Fibroblast of lung (primary cell): ENCODE measurements around the gene ITPR2. TPM values are rescaled to one million over a fixed set of nuclear protein-coding genes. Genes with fewer than 3 reads are reported as not detected.

Experiments used
- DNase-seq, 2 donors: peaks; one replicate each; pipeline versions ENCODE4 v3.0.0 to v3.0.0-alpha.2; 2010; ENCODE audit warnings: low read depth in 2 of 2
- H2AFZ ChIP-seq: 2 replicates; pipeline ENCODE4 v1.5.1; 2012; ENCODE audit warnings: low read length, control low read depth, inconsistent platforms
- H3K27ac ChIP-seq: 2 replicates; pipeline ENCODE4 v1.5.1; 2011; ENCODE audit warnings: low read length, control low read depth; ENCODE audit not compliant: insufficient read depth
- H3K27me3 ChIP-seq: 2 replicates; pipeline ENCODE4 v1.5.1; 2011; ENCODE audit warnings: mild to moderate bottlenecking, low read length; ENCODE audit not compliant: control insufficient read depth, insufficient read depth
- H3K36me3 ChIP-seq: 2 replicates; pipeline ENCODE4 v1.5.1; 2011; ENCODE audit warnings: low read length; ENCODE audit not compliant: control insufficient read depth, insufficient read depth
- H3K4me1 ChIP-seq: 2 replicates; pipeline ENCODE4 v1.5.1; 2011; ENCODE audit warnings: low read length; ENCODE audit not compliant: control insufficient read depth, insufficient read depth; ENCODE audit errors: extremely low read depth
- H3K4me2 ChIP-seq: 2 replicates; pipeline ENCODE4 v1.5.1; 2011; ENCODE audit warnings: low read length, control low read depth; ENCODE audit not compliant: insufficient read depth; ENCODE audit errors: extremely low read depth
- H3K4me3 ChIP-seq, 4 experiments: fragments of 200-600 bp in 1 of 4; sonication (generic) in 1 of 4; replicated peaks in 1 of 4; 2 replicates each; pipeline ENCODE4 v1.5.1; 2011 to 2016; ENCODE audit warnings: low read length in 4 of 4, low read depth in 3 of 4, mild to moderate bottlenecking in 3 of 4, control low read depth in 2 of 4, inconsistent platforms in 1 of 4, mixed read lengths in 1 of 4; ENCODE audit not compliant: insufficient read depth in 1 of 4; ENCODE audit errors: control extremely low read depth in 1 of 4
- H3K79me2 ChIP-seq: 2 replicates; pipeline ENCODE4 v1.5.1; 2012; ENCODE audit warnings: mild to moderate bottlenecking, low read length, inconsistent platforms; ENCODE audit not compliant: control insufficient read depth, insufficient read depth
- H3K9ac ChIP-seq: 2 replicates; pipeline ENCODE4 v1.5.1; 2011; ENCODE audit warnings: mild to moderate bottlenecking, low read length, control low read depth; ENCODE audit not compliant: insufficient read depth
- H3K9me3 ChIP-seq: 2 replicates; pipeline ENCODE4 v1.5.1; 2012; ENCODE audit warnings: low read depth, low read length; ENCODE audit not compliant: control insufficient read depth, insufficient read depth
- H4K20me1 ChIP-seq: 2 replicates; pipeline ENCODE4 v1.5.1; 2011; ENCODE audit warnings: low read length; ENCODE audit not compliant: control insufficient read depth, insufficient read depth; ENCODE audit errors: extremely low read depth
- EZH2 ChIP-seq: IDR thresholded peaks from 2 replicates; pipeline ENCODE4 v1.5.1; 2012; ENCODE audit warnings: low read length, control low read depth, mild to moderate bottlenecking; ENCODE audit errors: missing control alignments
- polyA plus RNA-seq, 2 donors: library from polyadenylated mRNA; depleted of rRNA in 1 of 2; stranded (reverse) in 1 of 2; unstranded in 1 of 2; fragments of >200 nt; gene quantifications; 2 replicates each; pipeline ENCODE4 v1.2.1, GENCODE V29; 2011 to 2012; ENCODE audit warnings: missing spikeins in 1 of 2
- total RNA-seq: library from RNA; depleted of rRNA; stranded (reverse); fragments of >200 nt; gene quantifications from 2 replicates; pipeline ENCODE4 v1.2.1, GENCODE V29; 2014
- TF ChIP-seq, protein P1 (sequence below), 2 donors: IDR thresholded peaks in 1 of 2; conservative IDR thresholded peaks in 1 of 2; 1 replicate in 1 of 2; 2 replicates in 1 of 2; pipeline ENCODE4 v1.5.1; 2011 to 2012; ENCODE audit warnings: low read length in 2 of 2, control low read depth in 1 of 2, inconsistent platforms in 1 of 2, low read depth in 1 of 2, mild to moderate bottlenecking in 1 of 2

The ITPR2 gene
- total and polyA plus RNA-seq, 2 donors (not counting 1 experiment from before 2014, with no cell fraction given): 5.1 to 24.6 TPM

DNA sequence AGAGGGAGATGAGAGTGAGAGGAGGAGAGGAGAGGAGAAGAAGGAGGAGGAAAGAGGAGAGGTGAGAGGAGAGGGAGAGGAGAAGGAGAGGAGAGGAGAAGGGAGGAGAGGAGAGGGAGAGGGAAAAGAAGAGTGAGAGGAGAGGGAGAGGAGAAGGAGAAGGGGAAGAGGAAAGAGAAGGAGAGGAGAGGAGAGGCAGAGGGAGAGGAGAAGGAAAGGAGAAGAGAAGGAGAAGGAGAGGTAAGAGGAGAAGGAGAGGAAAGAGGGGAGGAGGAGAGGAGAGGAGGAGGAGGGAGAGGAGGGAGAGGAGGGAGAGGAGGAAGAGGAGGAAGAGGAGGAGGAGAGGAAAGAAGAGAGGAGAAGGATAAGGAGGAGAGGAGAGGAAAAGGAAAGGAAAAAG lies 266.8 kb downstream of the ITPR2 start:
- Histone ChIP-seq H3K9me3 (no peaks in the 10 kb centered on the region), H3K4me3 (no peak overlapping the region), H4K20me1 (no peaks in the 10 kb centered on the region), H3K4me2 (no peak overlapping the region), H2AFZ (no peak overlapping the region), H3K27me3 (no peaks in the 10 kb centered on the region), H3K4me1 (no peaks in the 10 kb centered on the region), H3K27ac (no peak overlapping the region), H3K9ac (no peak overlapping the region), H3K36me3 (no peaks in the 10 kb centered on the region), H3K79me2 (no peaks in the 10 kb centered on the region)
- no peak for DNase-seq
- TF ChIP-seq, protein P1, sequence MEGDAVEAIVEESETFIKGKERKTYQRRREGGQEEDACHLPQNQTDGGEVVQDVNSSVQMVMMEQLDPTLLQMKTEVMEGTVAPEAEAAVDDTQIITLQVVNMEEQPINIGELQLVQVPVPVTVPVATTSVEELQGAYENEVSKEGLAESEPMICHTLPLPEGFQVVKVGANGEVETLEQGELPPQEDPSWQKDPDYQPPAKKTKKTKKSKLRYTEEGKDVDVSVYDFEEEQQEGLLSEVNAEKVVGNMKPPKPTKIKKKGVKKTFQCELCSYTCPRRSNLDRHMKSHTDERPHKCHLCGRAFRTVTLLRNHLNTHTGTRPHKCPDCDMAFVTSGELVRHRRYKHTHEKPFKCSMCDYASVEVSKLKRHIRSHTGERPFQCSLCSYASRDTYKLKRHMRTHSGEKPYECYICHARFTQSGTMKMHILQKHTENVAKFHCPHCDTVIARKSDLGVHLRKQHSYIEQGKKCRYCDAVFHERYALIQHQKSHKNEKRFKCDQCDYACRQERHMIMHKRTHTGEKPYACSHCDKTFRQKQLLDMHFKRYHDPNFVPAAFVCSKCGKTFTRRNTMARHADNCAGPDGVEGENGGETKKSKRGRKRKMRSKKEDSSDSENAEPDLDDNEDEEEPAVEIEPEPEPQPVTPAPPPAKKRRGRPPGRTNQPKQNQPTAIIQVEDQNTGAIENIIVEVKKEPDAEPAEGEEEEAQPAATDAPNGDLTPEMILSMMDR (conservative IDR thresholded peaks at IDR 0.05 in 1 of 2, IDR thresholded peaks at IDR 0.05 in 1 of 2; ENCODE audit: low read depth in 1 of 2, low read length in 2 of 2): no peak
- no peak for TF ChIP-seq EZH2

DNA sequence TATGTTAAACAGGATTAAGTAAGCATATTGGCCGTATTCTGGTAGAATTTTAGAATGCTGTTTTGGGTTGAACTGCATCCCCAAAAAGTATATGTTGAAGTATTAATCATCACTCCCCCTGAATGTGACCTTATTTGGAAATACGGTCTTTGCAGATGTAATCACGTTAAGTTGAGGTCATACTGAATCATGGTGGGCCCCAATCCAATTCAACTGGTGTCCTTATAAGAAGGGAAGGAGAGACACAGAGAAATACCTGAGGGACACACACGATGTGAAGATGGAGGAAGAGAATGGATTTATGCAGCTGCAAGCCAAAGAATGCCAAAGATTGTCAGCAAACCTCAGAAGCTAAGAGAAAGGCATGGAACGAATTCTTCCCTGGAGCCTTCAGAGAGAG lies 268.6 kb downstream of the ITPR2 start:
- Histone ChIP-seq H3K27me3 (no peaks in the 10 kb centered on the region), H3K27ac (no peak overlapping the region), H3K4me2 (no peak overlapping the region), H3K4me3 (no peak overlapping the region), H3K9ac (no peak overlapping the region), H3K36me3 (no peaks in the 10 kb centered on the region), H3K4me1 (no peaks in the 10 kb centered on the region), H3K9me3 (no peaks in the 10 kb centered on the region), H3K79me2 (no peaks in the 10 kb centered on the region), H2AFZ (no peak overlapping the region), H4K20me1 (no peaks in the 10 kb centered on the region)
- no peak for TF ChIP-seq EZH2
- TF ChIP-seq, protein P1 (conservative IDR thresholded peaks at IDR 0.05 in 1 of 2, IDR thresholded peaks at IDR 0.05 in 1 of 2; ENCODE audit: low read depth in 1 of 2, low read length in 2 of 2): no peak
- DNase-seq: peak; percentile 51 to 79

DNA sequence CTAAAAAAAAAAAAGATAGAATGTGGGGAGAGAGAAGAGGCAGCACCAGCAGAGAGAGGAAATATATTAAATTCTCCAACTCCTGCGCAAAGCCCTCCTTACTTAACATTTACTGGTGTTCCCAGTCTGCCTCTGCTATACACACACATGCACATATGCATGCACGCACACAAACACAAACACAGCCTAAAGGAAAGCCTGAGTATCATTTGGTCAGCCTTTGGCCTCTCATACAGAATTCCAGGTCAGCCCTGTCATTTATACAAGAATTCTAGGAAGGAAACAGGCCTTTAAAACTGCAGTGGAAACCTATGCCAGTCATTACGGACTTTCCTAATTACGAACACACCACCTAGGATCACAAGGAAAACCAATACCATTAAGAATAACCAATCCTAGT lies 269.4 kb downstream of the ITPR2 start:
- no peaks in the 10 kb centered on the region for H4K20me1 ChIP-seq
- H2AFZ ChIP-seq: no peak overlapping the region
- no peaks in the 10 kb centered on the region for H3K36me3 ChIP-seq
- no peak overlapping the region for H3K9ac ChIP-seq
- no peak for DNase-seq
- H3K27ac ChIP-seq: no peak overlapping the region
- H3K4me3 ChIP-seq: no peak overlapping the region
- no peak overlapping the region for H3K4me2 ChIP-seq
- no peaks in the 10 kb centered on the region for H3K79me2 ChIP-seq
- H3K9me3 ChIP-seq: no peaks in the 10 kb centered on the region
- H3K4me1 ChIP-seq: no peaks in the 10 kb centered on the region
- TF ChIP-seq EZH2: no peak
- TF ChIP-seq, protein P1 (conservative IDR thresholded peaks at IDR 0.05 in 1 of 2, IDR thresholded peaks at IDR 0.05 in 1 of 2; ENCODE audit: low read depth in 1 of 2, low read length in 2 of 2): no peak
- H3K27me3 ChIP-seq: no peaks in the 10 kb centered on the region
